Peyer's patch (tissue), 4 donors: ENCODE measurements around the gene ZBTB38. TPM values are rescaled to one million over a fixed set of nuclear protein-coding genes. Genes with fewer than 3 reads are reported as not detected.

Source experiments
- DNase-seq, 3 donors: peaks; one replicate each; pipeline ENCODE4 v3.0.0-alpha.2; 2017 to 2019
- H3K27ac ChIP-seq, 4 donors: fragments of 200-600 bp; sonication (generic); one replicate each; pipeline ENCODE4 v1.5.1; 2016 to 2019
- H3K27me3 ChIP-seq, 2 donors: fragments of 200-600 bp; sonication (generic); one replicate each; pipeline ENCODE4 v1.5.1; 2019
- H3K36me3 ChIP-seq, 3 donors: fragments of 200-600 bp; sonication (generic); one replicate each; pipeline ENCODE4 v1.5.1; 2016 to 2019
- H3K4me1 ChIP-seq, 4 donors: fragments of 200-600 bp; sonication (generic); one replicate each; pipeline ENCODE4 v1.5.1; 2016 to 2019
- H3K4me3 ChIP-seq, 4 donors: fragments of 200-600 bp; sonication (generic); 1 replicate in 3 of 4; 2 replicates in 1 of 4; pipeline ENCODE4 v1.5.1; 2016 to 2019; ENCODE audit warnings: mild to moderate bottlenecking in 1 of 4
- H3K9me3 ChIP-seq, 4 donors: fragments of 200-600 bp; sonication (generic); one replicate each; pipeline ENCODE4 v1.5.1; 2016 to 2019; ENCODE audit warnings: mild to moderate bottlenecking in 1 of 4
- POLR2A ChIP-seq, 2 donors: fragments of 450-650 bp; IDR thresholded peaks; one replicate each; pipeline ENCODE4 v1.5.1; 2017; ENCODE audit warnings: antibody characterized with exemption in 2 of 2, mild to moderate bottlenecking in 2 of 2, moderate library complexity in 2 of 2
- total RNA-seq, 4 donors: library from RNA; depleted of rRNA; stranded (reverse); fragments of >200 nt; gene quantifications; one replicate each; pipeline ENCODE4 v1.1.0, GENCODE V29; 2016
- TF ChIP-seq, protein P1 (sequence below), 6 experiments: fragments of 450-650 bp in 4 of 6; fragments of 200-600 bp in 2 of 6; sonication (generic) in 1 of 6; IDR thresholded peaks; one replicate each; pipeline ENCODE4 v1.5.1; 2017 to 2019; ENCODE audit warnings: antibody characterized with exemption in 6 of 6, mild to moderate bottlenecking in 3 of 6, moderate library complexity in 1 of 6

Gene ZBTB38
- total RNA-seq, 4 donors from 2014 or later, result 168 to 254 (median 184) TPM

DNA sequence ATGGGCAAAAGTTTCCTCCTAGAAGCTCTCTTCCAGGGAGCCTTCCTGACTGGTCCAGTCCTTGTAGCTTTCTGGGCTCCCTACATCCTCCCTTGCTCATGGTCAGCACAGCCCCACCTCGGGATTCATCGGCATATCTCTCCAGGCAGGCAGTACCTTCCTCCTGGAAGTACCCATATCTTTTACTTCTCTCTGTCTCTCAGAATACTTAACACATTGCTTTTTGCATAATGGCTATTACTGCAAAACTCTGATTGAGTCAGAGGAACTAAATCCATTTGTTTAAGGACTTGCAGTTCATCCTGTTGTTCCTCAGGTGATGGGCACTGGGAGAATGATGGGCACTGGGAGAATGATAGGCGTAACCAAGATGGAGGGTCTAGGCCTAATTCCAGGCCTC, 13.8 kb upstream of the ZBTB38 start:
- DNase-seq, result no peak
- Histone ChIP-seq H3K27me3 (no peaks in the 10 kb centered on the region), H3K9me3 (no peaks in the 10 kb centered on the region), H3K36me3 (no peaks in the 10 kb centered on the region), H3K27ac (no peak overlapping the region), H3K4me3 (no peak overlapping the region), H3K4me1 (no peaks in the 10 kb centered on the region)
- TF ChIP-seq POLR2A (IDR thresholded peaks at IDR 0.05), result no peak
- TF ChIP-seq, protein P1, sequence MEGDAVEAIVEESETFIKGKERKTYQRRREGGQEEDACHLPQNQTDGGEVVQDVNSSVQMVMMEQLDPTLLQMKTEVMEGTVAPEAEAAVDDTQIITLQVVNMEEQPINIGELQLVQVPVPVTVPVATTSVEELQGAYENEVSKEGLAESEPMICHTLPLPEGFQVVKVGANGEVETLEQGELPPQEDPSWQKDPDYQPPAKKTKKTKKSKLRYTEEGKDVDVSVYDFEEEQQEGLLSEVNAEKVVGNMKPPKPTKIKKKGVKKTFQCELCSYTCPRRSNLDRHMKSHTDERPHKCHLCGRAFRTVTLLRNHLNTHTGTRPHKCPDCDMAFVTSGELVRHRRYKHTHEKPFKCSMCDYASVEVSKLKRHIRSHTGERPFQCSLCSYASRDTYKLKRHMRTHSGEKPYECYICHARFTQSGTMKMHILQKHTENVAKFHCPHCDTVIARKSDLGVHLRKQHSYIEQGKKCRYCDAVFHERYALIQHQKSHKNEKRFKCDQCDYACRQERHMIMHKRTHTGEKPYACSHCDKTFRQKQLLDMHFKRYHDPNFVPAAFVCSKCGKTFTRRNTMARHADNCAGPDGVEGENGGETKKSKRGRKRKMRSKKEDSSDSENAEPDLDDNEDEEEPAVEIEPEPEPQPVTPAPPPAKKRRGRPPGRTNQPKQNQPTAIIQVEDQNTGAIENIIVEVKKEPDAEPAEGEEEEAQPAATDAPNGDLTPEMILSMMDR (IDR thresholded peaks at IDR 0.05), result no peak

DNA sequence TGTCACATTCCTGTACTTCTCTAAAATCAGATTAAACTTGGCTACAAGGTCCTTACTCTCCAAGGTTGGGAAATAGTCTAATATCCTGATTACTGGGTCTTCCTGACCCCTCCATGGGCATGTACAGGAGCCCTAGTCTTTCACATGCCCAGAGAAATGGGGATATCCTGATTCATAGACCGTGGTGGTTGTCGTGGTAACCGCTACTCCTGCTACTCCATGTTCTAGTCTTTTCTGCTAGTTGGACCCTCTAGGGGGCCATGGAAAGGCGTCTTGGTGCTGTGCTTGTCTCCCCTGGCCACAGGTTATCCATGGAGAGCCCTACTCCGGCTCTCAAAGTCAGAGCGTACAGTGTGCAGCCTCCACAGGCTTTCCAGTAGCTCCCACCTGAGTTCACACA, 13.1 kb upstream of the ZBTB38 start:
- Histone ChIP-seq H3K36me3 (no peaks in the 10 kb centered on the region), H3K27me3 (no peaks in the 10 kb centered on the region), H3K4me3 (no peak overlapping the region), H3K4me1 (no peaks in the 10 kb centered on the region), H3K9me3 (no peaks in the 10 kb centered on the region), H3K27ac (no peak overlapping the region)
- no peak for DNase-seq
- no peak for TF ChIP-seq POLR2A (IDR thresholded peaks at IDR 0.05)
- TF ChIP-seq, protein P1 (IDR thresholded peaks at IDR 0.05), result no peak

DNA sequence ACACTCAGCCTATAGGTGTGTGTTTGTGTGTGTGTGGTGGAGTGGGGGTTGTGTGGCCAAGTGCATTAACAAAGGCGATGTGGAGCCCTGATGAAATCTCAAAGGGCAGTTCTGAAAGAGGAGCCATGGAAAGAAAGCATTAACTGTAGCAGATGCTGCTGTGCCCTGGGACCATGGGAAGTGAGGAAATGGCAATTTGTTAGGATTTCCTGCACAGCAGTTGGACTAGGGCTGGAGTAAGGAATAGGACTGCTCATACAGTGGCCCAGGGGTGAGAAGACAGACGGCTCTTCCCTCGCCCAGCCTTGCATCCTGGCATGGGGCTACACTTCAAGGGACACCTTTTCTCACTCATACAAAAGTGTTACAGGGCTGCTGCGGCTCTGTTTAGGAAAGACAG, 12.3 kb upstream of the ZBTB38 start:
- no peaks in the 10 kb centered on the region for H3K9me3 ChIP-seq
- no peaks in the 10 kb centered on the region for H3K36me3 ChIP-seq
- no peaks in the 10 kb centered on the region for H3K27me3 ChIP-seq
- H3K4me1 ChIP-seq, result peaks cover 0 to 6% (median 0%) of the 10 kb centered on the region in 4 donors
- DNase-seq, result no peak
- no peak for TF ChIP-seq POLR2A (IDR thresholded peaks at IDR 0.05)
- TF ChIP-seq, protein P1 (IDR thresholded peaks at IDR 0.05), result no peak
- H3K27ac ChIP-seq, result no peak overlapping the region
- no peak overlapping the region for H3K4me3 ChIP-seq

DNA sequence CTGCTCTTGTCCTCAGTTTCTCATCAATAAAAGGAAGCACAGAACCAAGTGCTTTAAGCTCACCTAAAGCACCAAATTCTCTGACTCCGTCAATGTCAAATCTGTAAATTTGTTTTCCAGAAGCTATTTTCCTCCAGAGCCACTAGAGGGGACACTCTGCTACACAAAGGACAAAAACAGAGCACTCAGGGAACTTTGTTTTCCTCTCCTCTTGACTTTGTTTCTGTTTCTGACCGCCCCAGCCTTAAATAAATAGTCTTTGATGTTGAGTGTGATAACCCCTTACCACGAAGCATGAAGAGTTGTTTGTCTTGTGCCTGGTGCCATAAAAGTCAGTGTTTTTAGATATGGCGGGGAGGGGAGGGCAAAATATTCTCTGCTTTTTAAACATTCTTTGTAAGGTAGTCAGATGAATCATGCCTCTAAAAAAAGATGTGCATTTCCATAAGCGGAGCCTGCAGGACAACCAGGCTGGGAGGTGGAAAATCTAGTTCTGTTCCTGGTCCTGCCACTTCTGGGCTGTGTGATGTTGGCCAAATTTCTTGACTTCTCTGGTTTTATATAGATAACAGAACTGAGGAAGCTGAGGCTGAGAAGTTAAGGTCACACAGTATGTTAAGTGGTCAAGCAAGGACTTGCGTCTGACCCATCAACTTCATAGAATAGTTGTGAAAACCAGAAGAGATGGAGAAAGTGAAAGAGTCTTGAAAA, 7.3 kb upstream of the ZBTB38 start:
- DNase-seq, result no peak
- Histone ChIP-seq H3K4me1 (peaks cover 0 to 16% (median 0%) of the 10 kb centered on the region in 4 donors), H3K36me3 (no peaks in the 10 kb centered on the region), H3K9me3 (no peaks in the 10 kb centered on the region), H3K27me3 (no peaks in the 10 kb centered on the region), H3K27ac (peak overlapping the region in 2 of 4 donors; percentile 15 to 29), H3K4me3 (peak overlapping the region in 1 of 4 donors; percentile 17)
- TF ChIP-seq, protein P1 (IDR thresholded peaks at IDR 0.05), result peak; percentile 50 to 84 (median 82)
- no peak for TF ChIP-seq POLR2A (IDR thresholded peaks at IDR 0.05)

DNA sequence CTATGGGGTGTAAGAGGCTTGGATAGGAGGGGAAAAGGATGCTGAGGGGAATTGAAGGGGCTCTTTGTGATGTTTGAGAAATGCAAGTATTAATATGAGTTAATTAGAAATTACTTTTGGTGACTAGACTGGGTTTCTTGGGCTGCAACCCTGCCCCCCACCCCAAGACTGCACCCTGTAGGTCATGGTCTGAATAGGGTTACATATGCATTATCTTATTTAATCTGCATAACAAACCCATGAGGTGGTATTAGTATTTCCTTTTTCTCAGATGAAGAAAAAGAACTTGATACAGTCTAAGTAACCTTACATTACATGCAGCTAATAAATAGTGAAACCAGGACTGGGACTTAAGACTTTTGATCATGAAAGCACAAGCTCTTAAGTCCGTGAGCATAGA, 5.6 kb upstream of the ZBTB38 start:
- Histone ChIP-seq H3K4me3 (no peak overlapping the region), H3K36me3 (no peaks in the 10 kb centered on the region), H3K9me3 (no peaks in the 10 kb centered on the region), H3K4me1 (peaks cover 0 to 33% (median under 1%) of the 10 kb centered on the region in 4 donors), H3K27ac (no peak overlapping the region), H3K27me3 (no peaks in the 10 kb centered on the region)
- TF ChIP-seq, protein P1 (IDR thresholded peaks at IDR 0.05), result no peak
- no peak for TF ChIP-seq POLR2A (IDR thresholded peaks at IDR 0.05)
- DNase-seq, result no peak
